Peyer's patch (tissue), 4 donors: ENCODE results near the gene HSD17B11.

Source experiments
- POLR2A ChIP-seq, 2 donors: fragments of 450-650 bp; IDR thresholded peaks; one replicate each; pipeline ENCODE4 v1.5.1; 2017; ENCODE audit warnings: antibody characterized with exemption in 2 of 2, mild to moderate bottlenecking in 2 of 2, moderate library complexity in 2 of 2
- TF ChIP-seq, protein P1 (sequence below), 6 experiments: fragments of 450-650 bp in 4 of 6; fragments of 200-600 bp in 2 of 6; sonication (generic) in 1 of 6; IDR thresholded peaks; one replicate each; pipeline ENCODE4 v1.5.1; 2017 to 2019; ENCODE audit warnings: antibody characterized with exemption in 6 of 6, mild to moderate bottlenecking in 3 of 6, moderate library complexity in 1 of 6

DNA sequence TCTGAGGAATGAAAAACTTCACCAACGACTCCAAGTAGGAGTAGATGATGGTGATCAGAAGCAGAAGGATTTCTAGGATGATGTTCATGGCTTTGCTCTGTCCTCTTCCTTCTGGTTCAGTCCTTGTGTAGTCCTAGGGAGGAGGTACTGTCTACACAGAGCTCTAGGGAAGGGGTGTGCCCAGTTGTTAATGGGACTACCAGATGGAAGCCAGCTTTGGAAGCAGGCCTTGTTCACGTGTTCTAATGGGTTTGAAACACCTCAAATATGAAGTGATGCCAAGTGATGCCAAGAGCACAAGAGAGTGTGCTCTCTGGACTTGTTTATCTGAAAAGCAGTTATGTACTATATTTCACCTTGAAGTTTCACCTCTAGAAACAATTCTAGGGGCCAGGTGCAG is 68.2 kb downstream of the HSD17B11 start, which contains the start of gene HSD17B13:
- TF ChIP-seq, protein P1, sequence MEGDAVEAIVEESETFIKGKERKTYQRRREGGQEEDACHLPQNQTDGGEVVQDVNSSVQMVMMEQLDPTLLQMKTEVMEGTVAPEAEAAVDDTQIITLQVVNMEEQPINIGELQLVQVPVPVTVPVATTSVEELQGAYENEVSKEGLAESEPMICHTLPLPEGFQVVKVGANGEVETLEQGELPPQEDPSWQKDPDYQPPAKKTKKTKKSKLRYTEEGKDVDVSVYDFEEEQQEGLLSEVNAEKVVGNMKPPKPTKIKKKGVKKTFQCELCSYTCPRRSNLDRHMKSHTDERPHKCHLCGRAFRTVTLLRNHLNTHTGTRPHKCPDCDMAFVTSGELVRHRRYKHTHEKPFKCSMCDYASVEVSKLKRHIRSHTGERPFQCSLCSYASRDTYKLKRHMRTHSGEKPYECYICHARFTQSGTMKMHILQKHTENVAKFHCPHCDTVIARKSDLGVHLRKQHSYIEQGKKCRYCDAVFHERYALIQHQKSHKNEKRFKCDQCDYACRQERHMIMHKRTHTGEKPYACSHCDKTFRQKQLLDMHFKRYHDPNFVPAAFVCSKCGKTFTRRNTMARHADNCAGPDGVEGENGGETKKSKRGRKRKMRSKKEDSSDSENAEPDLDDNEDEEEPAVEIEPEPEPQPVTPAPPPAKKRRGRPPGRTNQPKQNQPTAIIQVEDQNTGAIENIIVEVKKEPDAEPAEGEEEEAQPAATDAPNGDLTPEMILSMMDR (IDR thresholded peaks at IDR 0.05), result no peak
- TF ChIP-seq POLR2A (IDR thresholded peaks at IDR 0.05), result no peak
